GM18519 (cell line): ENCODE data around the gene GPC6.
"Not testable (repeated sequence)": the region's sequence is repeated elsewhere in the genome, so short reads cannot be mapped to it uniquely, and the experiment has no call there.

Source experiments
- ATAC-seq: cut with Tn5 transposase; IDR thresholded peaks from one replicate; pipeline ENCODE4 v1.9.1; 2021; ENCODE audit warnings: mild to moderate bottlenecking, moderate library complexity; ENCODE audit not compliant: unreplicated experiment, low FRiP score

Gene GPC6

DNA sequence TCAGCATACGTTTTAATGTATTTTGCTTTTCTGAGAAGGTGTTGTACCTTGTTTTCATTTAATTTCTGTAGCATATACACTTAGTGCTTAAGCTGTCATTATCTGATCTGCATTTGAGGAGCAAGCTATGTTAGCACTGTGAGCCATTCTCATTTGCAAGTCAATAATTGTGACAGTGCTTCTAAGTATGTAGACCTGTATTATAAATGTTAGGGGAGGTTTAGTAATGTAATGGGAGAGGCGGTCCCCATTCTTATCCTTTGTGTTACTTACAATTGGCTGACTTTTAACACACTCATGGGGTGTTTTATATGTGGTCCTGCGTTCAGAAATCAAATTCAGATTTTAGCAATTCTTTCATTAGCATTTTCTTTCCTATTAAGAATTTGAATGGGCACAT lies 90.2 kb downstream of the GPC6 start:
- ATAC-seq: no peak

DNA sequence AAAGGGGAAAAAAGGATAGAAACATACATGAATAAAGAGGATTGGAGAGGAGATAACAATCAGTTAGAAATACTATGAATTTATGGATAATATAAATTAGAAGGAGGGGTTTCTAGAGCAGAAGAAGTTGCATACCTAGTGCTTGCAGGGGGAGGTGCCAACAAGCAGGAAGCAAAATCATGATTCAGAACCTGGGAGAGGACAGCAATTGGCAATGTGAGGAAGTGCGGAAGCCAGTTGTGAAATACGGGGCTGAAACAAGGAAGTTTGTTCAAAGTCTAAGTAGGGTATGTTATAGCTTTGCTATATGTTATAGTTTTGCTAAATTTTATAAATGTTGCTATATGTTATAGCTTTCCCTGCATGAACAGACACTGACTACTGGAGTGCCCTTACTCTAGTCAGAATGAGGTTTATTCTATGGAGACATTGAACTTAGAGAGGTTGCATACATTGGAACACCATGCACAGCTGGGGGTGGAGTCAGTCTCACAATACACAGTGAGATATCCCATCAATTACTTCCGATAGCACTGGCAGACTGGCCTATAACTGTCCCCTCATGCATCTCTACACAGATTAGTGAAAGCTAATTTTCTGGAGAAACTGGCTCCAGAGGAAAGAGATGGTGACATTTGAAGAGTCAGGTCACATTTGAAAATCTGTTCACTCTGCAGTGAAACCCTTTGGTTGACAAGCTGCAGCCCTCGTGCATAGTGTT lies 92.1 kb downstream of the GPC6 start:
- no peak for ATAC-seq

DNA sequence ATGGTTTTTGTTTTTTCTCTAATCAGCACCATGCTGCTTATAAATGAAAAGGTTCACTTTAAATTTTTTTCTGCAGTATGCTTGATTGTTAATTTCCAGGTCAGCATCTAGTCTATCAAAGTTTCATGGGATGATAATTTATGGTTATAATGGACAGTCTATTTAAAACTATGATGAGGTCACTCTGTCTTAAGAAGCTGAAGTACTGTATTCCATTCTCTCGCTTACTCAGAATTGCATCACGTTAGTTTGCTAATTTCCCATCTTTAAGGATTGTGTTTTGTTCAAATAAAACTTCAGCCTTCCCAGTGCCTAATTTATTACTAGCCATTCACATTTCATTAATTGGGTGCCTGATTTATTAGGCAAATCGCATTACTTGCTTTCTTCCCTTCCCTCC lies 94.3 kb downstream of the GPC6 start:
- no peak for ATAC-seq

DNA sequence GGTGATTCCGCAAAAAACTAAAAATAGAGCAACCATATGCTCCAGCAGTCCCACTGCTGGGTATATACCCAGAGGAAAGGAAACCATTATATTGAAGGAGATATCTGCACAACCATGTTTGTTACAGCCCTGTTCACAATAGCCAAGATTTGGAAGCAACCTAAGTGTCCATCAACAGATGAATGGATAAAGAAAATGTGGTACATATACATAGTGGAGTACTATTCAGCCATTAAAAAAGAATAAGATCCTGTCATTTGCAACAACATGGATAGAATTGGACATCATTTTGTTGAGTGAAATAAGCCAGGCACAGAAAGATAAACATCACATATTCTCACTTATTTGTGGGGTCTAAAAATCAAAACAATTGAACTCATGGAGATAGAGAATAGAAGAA lies 97.3 kb downstream of the GPC6 start:
- not testable (repeated sequence) for ATAC-seq

DNA sequence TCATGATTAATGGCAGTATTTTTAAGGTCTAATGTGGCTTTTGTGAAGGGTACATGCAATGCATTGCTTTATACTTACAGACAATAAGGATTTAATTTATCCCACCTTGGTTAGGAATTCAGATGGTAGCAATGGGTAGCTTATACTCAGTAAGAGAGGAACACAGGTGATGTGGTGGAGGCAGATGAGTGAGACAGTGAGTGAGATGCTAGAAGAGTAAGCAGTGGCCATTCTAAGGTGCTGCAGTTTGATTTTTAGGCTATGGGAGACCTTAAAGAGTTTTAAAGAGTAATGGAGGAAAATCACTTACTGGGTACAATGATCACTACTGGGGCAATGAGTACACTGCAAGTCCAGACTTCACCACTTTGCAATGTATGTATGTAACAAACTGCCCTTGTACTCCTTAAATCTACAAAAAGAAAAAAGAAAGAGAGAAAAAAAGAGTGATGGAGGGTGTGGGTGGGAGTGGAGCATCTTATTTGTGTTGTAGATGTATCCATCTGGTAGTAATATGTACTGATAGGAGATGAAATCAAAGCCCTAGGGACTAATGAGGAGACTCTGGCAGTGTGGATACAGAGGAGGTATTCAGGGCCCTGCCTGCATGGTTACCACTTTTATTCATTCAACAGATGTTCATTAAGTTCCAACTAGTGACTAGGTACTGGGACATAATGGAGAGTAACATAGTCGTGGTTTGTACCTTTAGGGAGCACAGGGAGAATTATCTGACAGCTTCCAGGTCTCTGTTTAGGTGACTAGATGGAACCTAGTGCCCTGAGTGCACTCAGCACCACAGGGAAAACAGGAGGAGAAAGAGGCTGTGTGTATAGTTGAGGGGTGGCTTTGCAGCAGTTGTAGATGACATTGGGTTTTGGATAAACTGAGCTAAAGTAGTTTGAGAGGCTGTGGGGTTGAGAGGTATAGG lies 99.0 kb downstream of the GPC6 start:
- ATAC-seq: no peak

DNA sequence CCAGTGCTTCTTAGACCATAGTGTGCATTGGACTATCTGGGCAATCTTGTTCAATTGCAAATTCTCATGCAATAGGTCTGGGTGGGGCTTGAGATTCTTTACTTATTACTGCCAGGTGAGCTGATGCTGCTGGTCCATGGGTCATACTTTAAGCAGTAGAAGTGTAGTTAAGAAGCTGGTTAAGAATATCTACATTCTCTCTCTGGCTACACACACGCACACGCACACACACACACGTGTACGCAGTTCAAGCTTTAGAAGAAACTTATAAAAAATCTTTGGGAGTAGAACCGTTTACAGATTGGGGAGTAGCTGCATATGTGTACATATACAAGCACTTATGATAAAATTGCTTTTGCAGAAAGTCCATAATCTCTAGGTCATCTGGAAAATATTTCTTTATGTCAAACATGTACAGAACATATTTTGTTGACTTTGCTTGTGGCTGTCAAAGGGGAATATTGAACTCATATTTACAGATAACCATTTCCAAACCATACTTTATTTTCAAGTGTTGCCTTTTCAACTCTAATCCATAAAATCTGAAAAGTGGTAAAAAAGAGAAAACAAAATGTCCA lies 99.7 kb downstream of the GPC6 start:
- no peak for ATAC-seq

DNA sequence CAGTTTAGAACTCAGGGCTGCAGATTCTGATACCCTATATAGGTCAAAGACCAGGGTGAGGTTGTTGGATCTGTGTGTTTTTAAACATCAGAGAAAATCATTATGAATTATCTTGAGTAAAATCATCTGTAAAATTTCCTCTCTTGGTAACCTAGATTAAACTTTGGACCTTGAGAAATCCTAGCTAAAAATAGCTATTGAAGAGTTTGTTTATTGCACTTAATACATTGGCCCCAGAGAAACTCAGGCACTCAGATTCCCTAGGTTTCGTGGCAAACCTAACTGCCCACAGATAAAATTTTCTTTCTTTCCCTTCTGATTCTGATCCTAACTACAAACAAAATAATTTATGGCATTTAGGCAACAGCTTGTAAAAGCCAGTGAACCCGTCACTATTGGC lies 102.3 kb downstream of the GPC6 start:
- ATAC-seq: no peak

DNA sequence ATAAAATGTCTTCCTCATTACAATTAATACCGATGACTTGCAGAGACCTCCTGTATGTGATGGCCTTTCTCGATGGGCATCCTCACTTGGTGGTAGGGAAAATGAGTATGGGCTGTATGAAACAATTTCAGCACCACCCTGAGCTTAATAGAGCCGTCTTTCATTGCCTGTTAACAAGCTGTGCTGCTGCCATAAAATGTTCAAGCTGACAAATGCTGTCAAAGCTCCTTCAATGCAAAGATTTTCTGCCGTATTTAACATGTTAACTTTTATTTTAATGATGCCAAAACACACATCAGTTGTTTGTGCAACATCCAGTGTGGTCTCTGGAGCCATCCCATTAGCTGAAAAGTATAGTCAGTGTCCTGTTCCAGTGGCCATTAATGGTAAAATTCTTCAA lies 110.1 kb downstream of the GPC6 start:
- no peak for ATAC-seq

DNA sequence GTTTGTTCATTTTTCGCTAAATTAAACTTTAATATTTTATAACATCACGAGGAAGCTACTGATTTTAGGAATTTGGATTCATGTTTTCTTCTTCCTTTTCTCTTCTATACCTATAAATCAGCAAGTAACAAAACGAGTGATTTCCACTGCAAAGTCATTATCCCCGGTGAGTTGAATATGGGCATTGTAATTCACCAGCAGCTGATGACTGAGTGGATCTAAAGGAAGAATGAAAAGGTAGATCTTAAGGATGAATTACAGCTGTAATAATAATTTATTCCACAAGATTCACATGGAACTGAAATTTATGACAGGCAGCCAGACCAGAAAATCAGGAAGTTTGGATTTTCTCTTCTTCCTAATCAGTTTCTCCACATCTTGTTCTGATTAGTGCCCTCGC lies 111.4 kb downstream of the GPC6 start:
- ATAC-seq: no peak

DNA sequence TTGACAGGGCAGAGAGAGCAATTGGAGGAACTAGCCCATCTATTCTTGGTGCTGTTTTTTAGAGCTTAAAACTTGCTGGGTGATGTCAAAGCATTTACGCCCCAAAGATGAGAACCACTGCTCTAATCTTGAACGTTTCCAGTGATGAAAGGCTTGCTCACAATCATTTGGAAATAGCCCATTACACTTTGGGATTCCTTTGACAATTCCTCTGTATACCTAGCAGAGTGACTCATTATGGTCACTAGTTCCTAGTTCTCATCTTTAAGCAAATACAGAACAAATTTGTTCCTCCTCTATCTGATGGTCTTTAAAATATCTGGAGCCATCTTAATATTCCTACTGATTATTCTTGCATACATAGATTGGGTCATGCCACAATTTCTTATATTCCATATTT lies 112.3 kb downstream of the GPC6 start:
- ATAC-seq: no peak

DNA sequence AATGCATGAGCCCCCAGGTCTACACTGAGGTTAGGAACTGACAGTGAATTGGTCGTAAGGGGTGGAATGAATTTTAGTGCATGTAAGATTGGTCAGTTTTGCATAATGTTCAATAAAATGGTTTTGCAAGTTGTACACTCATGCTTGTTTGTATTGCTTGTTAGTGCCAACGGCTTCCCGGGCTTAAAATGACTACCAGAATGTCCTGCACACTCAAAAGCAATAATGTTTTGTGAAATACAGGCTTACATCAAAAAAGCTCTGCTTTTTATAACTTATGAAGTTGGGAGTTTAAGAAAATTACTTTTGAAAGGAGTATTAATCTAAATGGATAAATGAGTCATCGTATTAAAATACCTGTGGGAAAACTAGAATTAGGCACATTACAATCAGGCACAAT lies 112.9 kb downstream of the GPC6 start:
- ATAC-seq: no peak

DNA sequence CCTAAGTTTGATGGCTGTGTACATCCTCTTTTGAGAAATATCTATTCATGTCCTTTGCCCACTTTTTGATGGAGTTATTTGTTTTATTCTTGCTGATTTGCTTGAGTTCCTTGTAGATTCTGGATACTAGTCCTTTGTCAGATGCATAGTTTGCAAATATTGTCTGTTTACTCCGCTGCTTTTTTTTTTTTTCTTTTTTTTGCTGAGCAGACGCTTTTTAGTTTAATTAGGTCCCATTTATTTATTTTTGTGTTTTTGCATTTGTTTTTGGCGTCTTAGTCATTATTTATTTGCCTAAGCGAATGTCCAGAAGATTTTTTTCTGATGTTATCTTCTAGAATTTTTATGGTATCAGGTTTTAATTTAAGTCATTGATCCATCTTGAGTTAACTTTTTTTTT lies 114.9 kb downstream of the GPC6 start:
- ATAC-seq: no peak

DNA sequence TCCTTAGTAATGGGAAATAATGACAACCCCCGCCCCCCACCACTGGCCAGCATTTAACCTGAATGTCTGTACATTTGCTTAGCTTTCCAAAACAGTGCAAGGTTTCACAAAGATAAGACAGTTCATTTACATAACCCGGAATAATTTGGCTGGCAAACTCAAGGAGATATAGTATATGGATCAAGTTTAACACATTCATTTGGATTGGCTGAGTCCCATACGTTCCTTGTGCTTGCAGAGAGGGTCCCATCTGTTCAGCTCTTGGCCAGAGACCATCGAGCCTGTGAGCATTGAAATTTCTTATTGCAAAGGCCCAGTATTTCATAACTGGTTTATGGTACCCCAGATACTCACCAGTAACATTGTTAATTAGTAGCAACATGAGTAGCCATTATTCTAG lies 116.5 kb downstream of the GPC6 start:
- ATAC-seq: no peak

DNA sequence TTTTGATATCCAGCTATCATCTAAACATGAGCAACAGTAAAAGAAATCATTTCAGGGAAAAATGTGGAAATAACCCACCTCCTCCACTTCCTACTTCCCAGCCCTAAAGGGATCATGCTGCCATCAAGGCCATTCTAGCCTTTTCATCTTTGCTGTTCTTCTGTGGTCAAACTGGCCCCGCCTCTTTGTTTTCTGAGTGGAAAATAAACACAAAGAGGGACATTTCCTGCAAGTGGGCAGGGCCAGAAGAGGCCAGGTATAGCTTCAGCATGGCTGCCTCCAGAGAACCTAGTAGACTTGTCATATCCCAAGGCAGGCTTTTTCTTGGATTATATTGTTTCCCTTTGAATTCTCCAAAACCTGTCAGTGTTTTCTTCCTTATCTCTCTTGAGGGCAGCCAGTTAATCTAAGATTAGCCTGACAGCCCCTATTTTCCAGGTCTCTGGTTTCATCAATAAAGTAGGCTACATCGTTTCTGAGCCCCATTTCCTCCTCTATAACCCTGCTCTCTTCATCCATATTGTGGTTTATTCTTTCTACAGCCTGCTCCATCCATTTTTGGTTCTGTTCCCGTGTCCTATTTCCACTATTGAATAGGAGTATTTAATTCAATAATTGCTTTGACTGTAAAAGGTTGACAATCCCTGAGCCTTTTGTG lies 117.6 kb downstream of the GPC6 start:
- no peak for ATAC-seq

DNA sequence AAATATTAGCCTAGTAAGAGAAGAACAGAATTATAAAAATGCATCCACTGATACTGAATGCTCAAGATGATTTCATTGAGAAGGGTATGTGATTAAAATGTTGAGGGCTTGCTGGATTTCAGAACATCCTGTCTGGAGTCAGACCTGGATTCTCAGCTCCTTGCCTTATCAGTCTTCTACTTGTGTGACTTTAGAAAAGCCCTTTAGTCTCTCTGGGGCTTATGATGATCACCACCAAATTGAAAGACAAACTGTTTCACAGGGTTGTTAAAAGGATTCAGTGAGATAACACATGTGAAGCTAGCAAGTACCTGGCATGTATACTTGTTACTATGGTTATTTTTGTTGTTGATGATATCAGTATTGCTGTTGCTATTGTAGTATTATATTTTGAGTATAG lies 118.4 kb downstream of the GPC6 start:
- ATAC-seq: no peak

DNA sequence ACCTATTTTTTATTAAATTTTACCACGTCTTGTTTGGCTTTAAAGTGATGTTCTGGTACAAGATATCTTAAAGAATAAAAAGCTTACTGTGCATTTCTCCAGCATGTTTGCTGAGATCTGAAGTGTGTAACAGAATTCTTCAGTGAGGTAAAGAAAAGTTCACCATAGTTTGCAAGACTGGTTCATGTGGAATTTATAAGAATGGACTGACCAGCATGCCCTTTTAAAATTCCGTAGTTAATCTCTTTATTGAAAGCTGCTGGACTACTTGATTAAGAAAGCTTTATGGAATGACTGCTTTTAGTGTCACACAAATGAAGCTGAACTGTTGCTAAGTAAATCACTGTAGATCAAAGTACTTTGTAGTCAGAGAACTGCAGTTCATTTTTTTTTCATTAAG lies 119.2 kb downstream of the GPC6 start:
- ATAC-seq: no peak

DNA sequence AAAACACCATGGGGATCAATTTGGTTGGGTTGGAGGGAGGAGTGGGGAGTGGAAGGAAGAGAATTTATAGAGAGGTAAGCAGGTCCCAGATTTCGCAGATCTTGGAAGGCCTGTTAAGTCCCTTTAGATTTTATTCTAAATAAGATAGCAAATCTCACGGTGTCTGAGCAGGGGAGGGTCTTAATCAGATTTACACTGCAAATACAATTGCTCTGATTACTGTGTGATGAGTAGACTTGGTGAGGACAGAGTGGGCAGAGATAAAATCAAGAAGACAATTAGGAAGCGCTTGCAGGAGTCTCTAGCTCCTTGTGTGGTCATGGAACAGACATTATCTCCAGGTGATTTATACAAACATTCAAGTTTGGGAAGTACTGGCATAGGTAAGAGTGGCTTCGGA lies 126.0 kb downstream of the GPC6 start:
- no peak for ATAC-seq

DNA sequence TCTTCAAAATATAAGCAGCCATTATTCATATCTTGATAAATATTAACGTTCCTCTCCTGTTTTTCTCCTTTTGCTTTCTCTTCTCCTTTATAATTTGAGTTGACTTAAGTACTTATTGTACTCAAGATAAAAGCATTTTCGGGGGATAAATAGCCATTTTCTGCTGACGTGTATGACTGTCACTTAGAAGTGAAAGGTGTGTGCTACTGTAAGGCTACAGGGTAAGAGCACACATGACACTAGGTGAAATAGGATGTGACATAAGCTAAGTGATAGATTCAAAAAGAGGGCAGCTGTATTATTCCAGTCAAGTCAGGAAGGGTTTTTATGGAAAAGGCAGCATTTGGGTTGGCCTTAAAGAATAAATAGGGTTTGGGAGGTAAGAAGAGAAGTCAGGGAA lies 128.5 kb downstream of the GPC6 start:
- no peak for ATAC-seq

DNA sequence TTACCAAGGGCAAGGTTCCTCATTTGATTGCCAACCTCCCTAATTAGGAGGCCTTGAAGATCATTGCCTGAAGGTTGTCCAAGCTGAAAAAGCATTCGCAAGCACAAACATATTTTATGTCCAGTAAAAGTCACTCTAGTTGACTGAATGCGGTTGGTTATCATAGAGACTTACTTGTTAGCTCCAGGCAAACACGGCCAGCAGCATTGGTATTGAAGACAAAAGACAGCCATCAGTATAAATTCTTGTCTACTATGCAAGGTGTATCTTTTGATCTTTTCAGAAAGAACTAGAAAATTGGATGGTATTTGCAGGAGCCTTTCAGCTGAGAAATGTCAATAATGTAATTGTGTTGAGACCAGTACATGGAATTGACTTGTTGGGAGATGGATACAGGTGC lies 129.9 kb downstream of the GPC6 start:
- ATAC-seq: no peak

DNA sequence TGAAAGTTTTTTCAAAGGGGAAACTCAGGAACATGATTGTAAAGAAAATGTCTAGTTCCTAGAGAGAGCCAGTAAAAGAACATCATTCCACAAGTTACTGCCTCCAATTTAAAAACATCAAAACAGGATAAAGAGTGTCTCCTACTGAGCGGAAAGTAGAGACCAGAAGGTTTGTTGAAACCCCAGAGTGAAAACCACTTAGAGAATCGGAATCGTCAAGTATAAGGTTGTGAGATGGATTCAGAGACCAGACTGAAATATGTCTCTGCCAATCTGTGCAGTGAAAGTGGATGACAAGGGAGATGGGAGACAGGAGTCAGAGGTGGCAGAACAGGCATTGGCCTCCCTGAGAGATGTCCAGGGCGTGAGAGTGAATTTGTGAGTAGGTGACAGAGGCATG lies 133.4 kb downstream of the GPC6 start:
- ATAC-seq: no peak

DNA sequence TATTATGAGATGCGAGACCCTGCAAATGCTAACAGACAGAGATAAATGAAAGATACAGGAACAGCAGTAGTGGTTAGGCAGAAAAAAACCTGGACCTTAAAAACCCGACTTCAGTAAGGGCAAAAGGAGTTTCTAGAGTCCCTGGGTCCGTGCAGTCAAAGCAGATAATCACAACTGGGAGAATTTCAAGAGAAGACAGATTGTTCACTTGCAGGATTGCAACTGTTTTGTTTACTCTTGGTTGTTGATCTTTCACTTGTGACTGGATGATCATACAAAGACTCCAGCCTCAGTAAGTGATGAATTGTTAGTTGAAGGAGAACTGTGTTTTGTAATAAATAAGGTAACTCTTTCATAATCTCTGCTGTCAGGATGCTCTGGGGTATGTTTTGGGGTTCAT lies 135.1 kb downstream of the GPC6 start:
- ATAC-seq: no peak
